ENCODE measurements around the gene ERAL1. TPM values are rescaled to one million over a fixed set of nuclear protein-coding genes. Genes with fewer than 3 reads are reported as not detected.
"Not testable (repeated sequence)": the region's sequence is repeated elsewhere in the genome, so short reads cannot be mapped to it uniquely, and the experiment has no call there.

ERAL1 gene
- total and polyA plus RNA-seq, 5 donors from 2014 or later, result 22.1 to 44.9 (median 41.7) TPM

- DNase-seq (no peak), ATAC-seq (ENCODE audit: low read depth in 2 of 2) (no peak)
- Mint-ChIP-seq H3K4me1 (peaks cover 12 to 29% (median 20%) of the 10 kb centered on the region in 4 donors), H3K27me3 (no peaks in the 10 kb centered on the region), H3K27ac (peak overlapping the region in 1 of 3 donors; percentile 23), H3K36me3 (peaks cover 4% of the 10 kb centered on the region), H3K4me3 (no peak overlapping the region), H3K9me3 (no peaks in the 10 kb centered on the region)
- no peaks in the 10 kb centered on the region for H3K9me3 ChIP-seq (ENCODE audit: control insufficient read depth in 2 of 2, low read length in 2 of 2)
- H3K27ac ChIP-seq (ENCODE audit: insufficient read depth, low read length, poor library complexity, severe bottlenecking), result no peak overlapping the region
- H3K36me3 ChIP-seq (ENCODE audit: control insufficient read depth, insufficient read depth, low read length), result no peaks in the 10 kb centered on the region
- H3K4me3 ChIP-seq (ENCODE audit: low read depth, low read length), result no peak overlapping the region
- no peaks in the 10 kb centered on the region for H3K4me1 ChIP-seq (ENCODE audit: control insufficient read depth, insufficient read depth, low read length, poor library complexity, severe bottlenecking)
- H3K27me3 ChIP-seq (ENCODE audit: control insufficient read depth, insufficient read depth, low read length), result no peaks in the 10 kb centered on the region
Measured at GRCh38 chr17:28818819-28819221, 36.0 kb upstream of the ERAL1 start.

GRCh38 chr17:28819582-28819981 is 35.2 kb upstream of the ERAL1 start:
- ATAC-seq (ENCODE audit: low read depth in 2 of 2), result no peak
- Mint-ChIP-seq H3K4me3 (no peak overlapping the region), H3K27ac (no peak overlapping the region), H3K36me3 (peaks cover 6% of the 10 kb centered on the region), H3K27me3 (no peaks in the 10 kb centered on the region), H3K9me3 (no peaks in the 10 kb centered on the region), H3K4me1 (peaks cover 12 to 33% (median 24%) of the 10 kb centered on the region in 4 donors)
- H3K36me3 ChIP-seq (ENCODE audit: control insufficient read depth, insufficient read depth, low read length), result no peaks in the 10 kb centered on the region
- DNase-seq, result no peak
- no peaks in the 10 kb centered on the region for H3K27me3 ChIP-seq (ENCODE audit: control insufficient read depth, insufficient read depth, low read length)
- H3K4me1 ChIP-seq (ENCODE audit: control insufficient read depth, insufficient read depth, low read length, poor library complexity, severe bottlenecking), result no peaks in the 10 kb centered on the region
- H3K27ac ChIP-seq (ENCODE audit: insufficient read depth, low read length, poor library complexity, severe bottlenecking), result no peak overlapping the region
- H3K9me3 ChIP-seq (ENCODE audit: control insufficient read depth in 2 of 2, low read length in 2 of 2), result no peaks in the 10 kb centered on the region
- H3K4me3 ChIP-seq (ENCODE audit: low read depth, low read length), result no peak overlapping the region

- Mint-ChIP-seq H3K4me1 (peaks cover 9 to 23% (median 20%) of the 10 kb centered on the region in 4 donors), H3K27ac (peak overlapping the region in 2 of 3 donors; percentile 54 to 55), H3K9me3 (no peaks in the 10 kb centered on the region), H3K36me3 (peaks cover 17% of the 10 kb centered on the region), H3K27me3 (no peaks in the 10 kb centered on the region), H3K4me3 (no peak overlapping the region)
- Histone ChIP-seq H3K36me3 (ENCODE audit: control insufficient read depth, insufficient read depth, low read length) (no peaks in the 10 kb centered on the region), H3K4me3 (ENCODE audit: low read depth, low read length) (no peak overlapping the region), H3K27ac (ENCODE audit: insufficient read depth, low read length, poor library complexity, severe bottlenecking) (peak overlapping the region; percentile 25), H3K27me3 (ENCODE audit: control insufficient read depth, insufficient read depth, low read length) (no peaks in the 10 kb centered on the region), H3K4me1 (ENCODE audit: control insufficient read depth, insufficient read depth, low read length, poor library complexity, severe bottlenecking) (no peaks in the 10 kb centered on the region), H3K9me3 (ENCODE audit: control insufficient read depth in 2 of 2, low read length in 2 of 2) (no peaks in the 10 kb centered on the region)
- no peak for ATAC-seq (ENCODE audit: low read depth in 2 of 2)
- no peak for DNase-seq
Measured at GRCh38 chr17:28827672-28828071, 27.1 kb upstream of the ERAL1 start.

GRCh38 chr17:28828294-28829040 is 26.3 kb upstream of the ERAL1 start:
- no peaks in the 10 kb centered on the region for H3K27me3 Mint-ChIP-seq

GRCh38 chr17:28834420-28834819 is 20.4 kb upstream of the ERAL1 start:
- Histone ChIP-seq H3K9me3 (ENCODE audit: control insufficient read depth in 2 of 2, low read length in 2 of 2) (no peaks in the 10 kb centered on the region), H3K4me1 (ENCODE audit: control insufficient read depth, insufficient read depth, low read length, poor library complexity, severe bottlenecking) (no peaks in the 10 kb centered on the region), H3K27me3 (ENCODE audit: control insufficient read depth, insufficient read depth, low read length) (no peaks in the 10 kb centered on the region), H3K27ac (ENCODE audit: insufficient read depth, low read length, poor library complexity, severe bottlenecking) (no peak overlapping the region), H3K36me3 (ENCODE audit: control insufficient read depth, insufficient read depth, low read length) (peaks cover 3% of the 10 kb centered on the region), H3K4me3 (ENCODE audit: low read depth, low read length) (no peak overlapping the region)
- H3K4me1 Mint-ChIP-seq, result peaks cover 13 to 21% (median 14%) of the 10 kb centered on the region in 4 donors
- H3K27me3 Mint-ChIP-seq, result no peaks in the 10 kb centered on the region
- H3K4me3 Mint-ChIP-seq, result no peak overlapping the region
- DNase-seq (no peak), ATAC-seq (ENCODE audit: low read depth in 2 of 2) (no peak)
- H3K27ac Mint-ChIP-seq, result peak overlapping the region in 1 of 3 donors; percentile 67
- H3K9me3 Mint-ChIP-seq, result no peaks in the 10 kb centered on the region
- H3K36me3 Mint-ChIP-seq, result peaks cover 12% of the 10 kb centered on the region

More at GRCh38 chr17:28828294-28829040, 26.3 kb upstream of the ERAL1 start:
- Histone ChIP-seq H3K27me3 (ENCODE audit: control insufficient read depth, insufficient read depth, low read length) (no peaks in the 10 kb centered on the region), H3K4me3 (ENCODE audit: low read depth, low read length) (no peak overlapping the region), H3K36me3 (ENCODE audit: control insufficient read depth, insufficient read depth, low read length) (peaks cover under 1% of the 10 kb centered on the region), H3K27ac (ENCODE audit: insufficient read depth, low read length, poor library complexity, severe bottlenecking) (no peak overlapping the region), H3K9me3 (ENCODE audit: control insufficient read depth in 2 of 2, low read length in 2 of 2) (no peaks in the 10 kb centered on the region), H3K4me1 (ENCODE audit: control insufficient read depth, insufficient read depth, low read length, poor library complexity, severe bottlenecking) (no peaks in the 10 kb centered on the region)
- Mint-ChIP-seq H3K4me1 (peaks cover 9 to 18% (median 14%) of the 10 kb centered on the region in 4 donors), H3K9me3 (no peaks in the 10 kb centered on the region), H3K36me3 (peaks cover 14% of the 10 kb centered on the region), H3K4me3 (no peak overlapping the region), H3K27ac (no peak overlapping the region)
- DNase-seq (no peak), ATAC-seq (ENCODE audit: low read depth in 2 of 2) (no peak)

GRCh38 chr17:28836541-28836940 is 18.3 kb upstream of the ERAL1 start:
- Mint-ChIP-seq H3K4me3 (peak overlapping the region in 1 of 4 donors; percentile 15), H3K36me3 (peaks cover 10% of the 10 kb centered on the region), H3K4me1 (peaks cover 13 to 31% (median 23%) of the 10 kb centered on the region in 4 donors), H3K27ac (peak overlapping the region in 1 of 3 donors; percentile 68)
- not testable (repeated sequence) for H3K9me3 Mint-ChIP-seq; H3K27me3 Mint-ChIP-seq; ATAC-seq (ENCODE audit: low read depth in 2 of 2); H3K9me3 ChIP-seq (ENCODE audit: control insufficient read depth in 2 of 2, low read length in 2 of 2); H3K4me3 ChIP-seq (ENCODE audit: low read depth, low read length); DNase-seq; H3K27ac ChIP-seq (ENCODE audit: insufficient read depth, low read length, poor library complexity, severe bottlenecking); H3K27me3 ChIP-seq (ENCODE audit: control insufficient read depth, insufficient read depth, low read length); H3K36me3 ChIP-seq (ENCODE audit: control insufficient read depth, insufficient read depth, low read length)
- H3K4me1 ChIP-seq (ENCODE audit: control insufficient read depth, insufficient read depth, low read length, poor library complexity, severe bottlenecking), result peaks cover 11% of the 10 kb centered on the region

- no peak overlapping the region for H3K4me3 ChIP-seq (ENCODE audit: low read depth, low read length)
- H3K4me1 Mint-ChIP-seq, result peaks cover 2 to 36% (median 24%) of the 10 kb centered on the region in 4 donors
- peaks cover 3% of the 10 kb centered on the region for H3K36me3 Mint-ChIP-seq
- H3K27ac Mint-ChIP-seq, result peak overlapping the region in 1 of 3 donors; percentile 44
- H3K9me3 ChIP-seq (ENCODE audit: control insufficient read depth in 2 of 2, low read length in 2 of 2), result no peaks in the 10 kb centered on the region
- ATAC-seq (ENCODE audit: low read depth in 2 of 2) (no peak), DNase-seq (no peak)
- H3K9me3 Mint-ChIP-seq, result no peaks in the 10 kb centered on the region
- peak overlapping the region in 1 of 4 donors; percentile 7 for H3K4me3 Mint-ChIP-seq
- H3K27ac ChIP-seq (ENCODE audit: insufficient read depth, low read length, poor library complexity, severe bottlenecking), result no peak overlapping the region
- H3K27me3 Mint-ChIP-seq, result no peaks in the 10 kb centered on the region
- no peaks in the 10 kb centered on the region for H3K36me3 ChIP-seq (ENCODE audit: control insufficient read depth, insufficient read depth, low read length)
- peaks cover 21% of the 10 kb centered on the region for H3K4me1 ChIP-seq (ENCODE audit: control insufficient read depth, insufficient read depth, low read length, poor library complexity, severe bottlenecking)
- no peaks in the 10 kb centered on the region for H3K27me3 ChIP-seq (ENCODE audit: control insufficient read depth, insufficient read depth, low read length)
Measured at GRCh38 chr17:28839221-28839620, 15.6 kb upstream of the ERAL1 start.

GRCh38 chr17:28841901-28842281 is 12.9 kb upstream of the ERAL1 start:
- Histone ChIP-seq H3K36me3 (ENCODE audit: control insufficient read depth, insufficient read depth, low read length) (no peaks in the 10 kb centered on the region), H3K27me3 (ENCODE audit: control insufficient read depth, insufficient read depth, low read length) (no peaks in the 10 kb centered on the region), H3K9me3 (ENCODE audit: control insufficient read depth in 2 of 2, low read length in 2 of 2) (no peaks in the 10 kb centered on the region), H3K27ac (ENCODE audit: insufficient read depth, low read length, poor library complexity, severe bottlenecking) (peak overlapping the region; percentile 82), H3K4me1 (ENCODE audit: control insufficient read depth, insufficient read depth, low read length, poor library complexity, severe bottlenecking) (peaks cover 21% of the 10 kb centered on the region), H3K4me3 (ENCODE audit: low read depth, low read length) (peak overlapping the region; percentile 91)
- ATAC-seq (ENCODE audit: low read depth in 2 of 2) (peak; percentile 24 to 25), DNase-seq (peak in 2 of 3 donors; percentile 26 to 50)
- peak overlapping the region; percentile 66 to 98 (median 96) for H3K27ac Mint-ChIP-seq
- H3K27me3 Mint-ChIP-seq, result no peaks in the 10 kb centered on the region
- peak overlapping the region; percentile 96 to 99 (median 98) for H3K4me3 Mint-ChIP-seq
- H3K36me3 Mint-ChIP-seq, result no peaks in the 10 kb centered on the region
- H3K9me3 Mint-ChIP-seq, result no peaks in the 10 kb centered on the region
- H3K4me1 Mint-ChIP-seq, result peaks cover 0 to 28% (median 21%) of the 10 kb centered on the region in 4 donors
